GM12878 (cell line): ENCODE data around the gene ANO3. TPM values are rescaled to one million over a fixed set of nuclear protein-coding genes. Genes with fewer than 3 reads are reported as not detected.

Experiments used
- BACH1 ChIP-seq: fragments of 450-650 bp; IDR thresholded peaks from 2 replicates; pipeline ENCODE4 v1.6.1; 2017; ENCODE audit warnings: mild to moderate bottlenecking, borderline replicate concordance
- CREM ChIP-seq: IDR thresholded peaks from 2 replicates; pipeline ENCODE4 v1.6.1; 2014; ENCODE audit warnings: antibody characterized with exemption, low read depth
- MTA2 ChIP-seq: fragments of 450-650 bp; IDR thresholded peaks from 2 replicates; pipeline ENCODE4 v1.6.1; 2016; ENCODE audit warnings: low read depth, mild to moderate bottlenecking, moderate library complexity
- NFIC ChIP-seq: IDR thresholded peaks from 2 replicates; pipeline ENCODE4 v1.6.1; 2012; ENCODE audit warnings: low read depth, mild to moderate bottlenecking, inconsistent platforms, low read length, moderate library complexity
- PAX5 ChIP-seq: IDR thresholded peaks from 2 replicates; pipeline ENCODE4 v1.6.1; 2011; ENCODE audit warnings: low read depth, low read length, borderline replicate concordance
- SUPT20H ChIP-seq: IDR thresholded peaks from 2 replicates; pipeline ENCODE4 v1.6.1; 2011; ENCODE audit warnings: low read depth, mild to moderate bottlenecking, low read length, moderate library complexity, borderline replicate concordance; ENCODE audit not compliant: control insufficient read depth
- TARDBP ChIP-seq: IDR thresholded peaks from 2 replicates; pipeline ENCODE4 v1.6.1; 2016; ENCODE audit warnings: borderline replicate concordance
- ZNF217 ChIP-seq: fragments of 450-650 bp; IDR thresholded peaks from 2 replicates; pipeline ENCODE4 v1.6.1; 2017; ENCODE audit warnings: antibody characterized with exemption, mild to moderate bottlenecking
- ZNF24 ChIP-seq: fragments of 450-650 bp; IDR thresholded peaks from 2 replicates; pipeline ENCODE4 v1.6.1; 2017; ENCODE audit warnings: antibody characterized with exemption, mild to moderate bottlenecking
- polyA plus RNA-seq, 11 experiments: library from polyadenylated mRNA; depleted of rRNA in 4 of 11; unstranded in 6 of 11; stranded (reverse) in 5 of 11; fragments of >200 nt; fragmentation: Nextera tagmentation in 4 of 11; fragmentation: Illumina TruSeq in 1 of 11; extraction: Ambion mirVana in 4 of 11; extraction: Trizol in 1 of 11; gene quantifications; 1 replicate in 1 of 11; 2 replicates in 10 of 11; pipeline versions ENCODE4 v1.2.1 to v1.2.3, GENCODE V29; 2011 to 2016; ENCODE audit warnings: inconsistent platforms in 2 of 11, missing spikeins in 2 of 11, low read depth in 1 of 11
- total RNA-seq, 4 experiments: library from RNA; depleted of rRNA in 3 of 4; stranded (reverse); fragments of >200 nt in 3 of 4; fragmentation: Illumina TruSeq in 1 of 4; extraction: Trizol in 1 of 4; gene quantifications; 2 replicates each; pipeline versions ENCODE4 v1.2.1 to v1.2.3, GENCODE V29; 2013 to 2021
- TF ChIP-seq, protein P1 (sequence below): fragments of 450-650 bp; IDR thresholded peaks from 2 replicates; pipeline ENCODE4 v1.6.1; 2018; ENCODE audit warnings: mild to moderate bottlenecking, low read depth, moderate library complexity; ENCODE audit not compliant: partially characterized antibody
- TF ChIP-seq, protein P2 (sequence below): fragments of 450-650 bp; formaldehyde crosslinking; IDR thresholded peaks from 2 replicates; pipeline ENCODE4 v1.5.0; 2022; ENCODE audit warnings: mild to moderate bottlenecking, missing genetic modification characterization
- TF ChIP-seq, protein P3 (sequence below): fragments of 450-650 bp; IDR thresholded peaks from 2 replicates; pipeline ENCODE4 v1.6.1; 2017; ENCODE audit warnings: mild to moderate bottlenecking, moderate library complexity
- TF ChIP-seq, protein P4 (sequence below): IDR thresholded peaks from 2 replicates; pipeline ENCODE4 v1.6.1; 2011; ENCODE audit warnings: borderline replicate concordance, low read depth, mild to moderate bottlenecking, moderate library complexity, low read length; ENCODE audit not compliant: insufficient read depth, poor library complexity, severe bottlenecking
- TF ChIP-seq, protein P5 (sequence below): fragments of 450-650 bp; IDR thresholded peaks from 2 replicates; pipeline ENCODE4 v1.6.1; 2017; ENCODE audit warnings: antibody characterized with exemption, mild to moderate bottlenecking, moderate library complexity

ANO3 gene
- total and polyA plus RNA-seq, 10 of the 15 experiments (the other 5 are each of a cell fraction or from before 2014, with no cell fraction given) = 0.13 to 5.9 (median 0.44) TPM

DNA sequence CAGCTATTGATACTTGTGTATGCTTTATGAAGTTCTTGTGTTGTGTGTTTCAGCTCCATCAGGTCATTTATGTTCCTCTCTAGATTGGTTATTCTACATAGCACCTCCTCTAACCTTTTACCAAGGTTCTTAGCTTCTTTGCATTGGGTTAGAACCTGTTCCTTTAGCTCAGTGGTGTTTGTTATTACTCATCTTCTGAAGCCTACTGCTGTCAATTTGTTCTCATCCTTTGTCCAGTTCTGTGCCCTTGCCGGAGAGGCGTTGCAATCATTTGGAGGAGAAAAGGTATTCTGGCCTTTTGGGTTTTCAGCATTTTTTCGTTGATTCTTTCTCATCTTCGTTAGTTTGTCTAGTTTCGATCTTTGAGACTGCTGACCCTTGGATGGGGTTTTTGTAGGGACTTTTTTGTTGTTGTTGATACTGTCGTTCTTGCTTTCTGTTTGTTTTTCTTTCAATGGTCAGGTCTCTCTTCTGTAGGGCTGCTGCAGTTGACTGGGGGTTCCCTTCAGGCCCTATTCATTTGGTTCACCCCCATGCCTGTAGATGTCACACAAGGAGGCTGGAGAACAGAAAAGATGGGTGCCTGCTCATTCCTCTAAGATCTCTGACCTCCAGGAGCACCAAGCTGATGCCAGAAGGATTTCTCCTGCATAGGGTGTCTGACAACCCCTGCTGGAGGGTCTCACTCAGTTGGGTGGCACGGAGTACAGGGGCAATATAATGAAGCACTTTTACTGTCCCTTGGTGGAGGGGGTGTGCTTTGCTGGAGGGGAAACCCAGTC is 276.0 kb downstream of the ANO3 start (continued):
- TF ChIP-seq CREM = no peak
- TF ChIP-seq MTA2 = peak; percentile 72
- no peak for TF ChIP-seq BACH1
- TF ChIP-seq, protein P1, sequence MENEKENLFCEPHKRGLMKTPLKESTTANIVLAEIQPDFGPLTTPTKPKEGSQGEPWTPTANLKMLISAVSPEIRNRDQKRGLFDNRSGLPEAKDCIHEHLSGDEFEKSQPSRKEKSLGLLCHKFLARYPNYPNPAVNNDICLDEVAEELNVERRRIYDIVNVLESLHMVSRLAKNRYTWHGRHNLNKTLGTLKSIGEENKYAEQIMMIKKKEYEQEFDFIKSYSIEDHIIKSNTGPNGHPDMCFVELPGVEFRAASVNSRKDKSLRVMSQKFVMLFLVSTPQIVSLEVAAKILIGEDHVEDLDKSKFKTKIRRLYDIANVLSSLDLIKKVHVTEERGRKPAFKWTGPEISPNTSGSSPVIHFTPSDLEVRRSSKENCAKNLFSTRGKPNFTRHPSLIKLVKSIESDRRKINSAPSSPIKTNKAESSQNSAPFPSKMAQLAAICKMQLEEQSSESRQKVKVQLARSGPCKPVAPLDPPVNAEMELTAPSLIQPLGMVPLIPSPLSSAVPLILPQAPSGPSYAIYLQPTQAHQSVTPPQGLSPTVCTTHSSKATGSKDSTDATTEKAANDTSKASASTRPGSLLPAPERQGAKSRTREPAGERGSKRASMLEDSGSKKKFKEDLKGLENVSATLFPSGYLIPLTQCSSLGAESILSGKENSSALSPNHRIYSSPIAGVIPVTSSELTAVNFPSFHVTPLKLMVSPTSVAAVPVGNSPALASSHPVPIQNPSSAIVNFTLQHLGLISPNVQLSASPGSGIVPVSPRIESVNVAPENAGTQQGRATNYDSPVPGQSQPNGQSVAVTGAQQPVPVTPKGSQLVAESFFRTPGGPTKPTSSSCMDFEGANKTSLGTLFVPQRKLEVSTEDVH = no peak
- TF ChIP-seq, protein P2, sequence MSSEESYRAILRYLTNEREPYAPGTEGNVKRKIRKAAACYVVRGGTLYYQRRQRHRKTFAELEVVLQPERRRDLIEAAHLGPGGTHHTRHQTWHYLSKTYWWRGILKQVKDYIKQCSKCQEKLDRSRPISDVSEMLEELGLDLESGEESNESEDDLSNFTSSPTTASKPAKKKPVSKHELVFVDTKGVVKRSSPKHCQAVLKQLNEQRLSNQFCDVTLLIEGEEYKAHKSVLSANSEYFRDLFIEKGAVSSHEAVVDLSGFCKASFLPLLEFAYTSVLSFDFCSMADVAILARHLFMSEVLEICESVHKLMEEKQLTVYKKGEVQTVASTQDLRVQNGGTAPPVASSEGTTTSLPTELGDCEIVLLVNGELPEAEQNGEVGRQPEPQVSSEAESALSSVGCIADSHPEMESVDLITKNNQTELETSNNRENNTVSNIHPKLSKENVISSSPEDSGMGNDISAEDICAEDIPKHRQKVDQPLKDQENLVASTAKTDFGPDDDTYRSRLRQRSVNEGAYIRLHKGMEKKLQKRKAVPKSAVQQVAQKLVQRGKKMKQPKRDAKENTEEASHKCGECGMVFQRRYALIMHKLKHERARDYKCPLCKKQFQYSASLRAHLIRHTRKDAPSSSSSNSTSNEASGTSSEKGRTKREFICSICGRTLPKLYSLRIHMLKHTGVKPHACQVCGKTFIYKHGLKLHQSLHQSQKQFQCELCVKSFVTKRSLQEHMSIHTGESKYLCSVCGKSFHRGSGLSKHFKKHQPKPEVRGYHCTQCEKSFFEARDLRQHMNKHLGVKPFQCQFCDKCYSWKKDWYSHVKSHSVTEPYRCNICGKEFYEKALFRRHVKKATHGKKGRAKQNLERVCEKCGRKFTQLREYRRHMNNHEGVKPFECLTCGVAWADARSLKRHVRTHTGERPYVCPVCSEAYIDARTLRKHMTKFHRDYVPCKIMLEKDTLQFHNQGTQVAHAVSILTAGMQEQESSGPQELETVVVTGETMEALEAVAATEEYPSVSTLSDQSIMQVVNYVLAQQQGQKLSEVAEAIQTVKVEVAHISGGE (CRISPR knock-in tag) = no peak
- no peak for TF ChIP-seq NFIC
- TF ChIP-seq, protein P3, sequence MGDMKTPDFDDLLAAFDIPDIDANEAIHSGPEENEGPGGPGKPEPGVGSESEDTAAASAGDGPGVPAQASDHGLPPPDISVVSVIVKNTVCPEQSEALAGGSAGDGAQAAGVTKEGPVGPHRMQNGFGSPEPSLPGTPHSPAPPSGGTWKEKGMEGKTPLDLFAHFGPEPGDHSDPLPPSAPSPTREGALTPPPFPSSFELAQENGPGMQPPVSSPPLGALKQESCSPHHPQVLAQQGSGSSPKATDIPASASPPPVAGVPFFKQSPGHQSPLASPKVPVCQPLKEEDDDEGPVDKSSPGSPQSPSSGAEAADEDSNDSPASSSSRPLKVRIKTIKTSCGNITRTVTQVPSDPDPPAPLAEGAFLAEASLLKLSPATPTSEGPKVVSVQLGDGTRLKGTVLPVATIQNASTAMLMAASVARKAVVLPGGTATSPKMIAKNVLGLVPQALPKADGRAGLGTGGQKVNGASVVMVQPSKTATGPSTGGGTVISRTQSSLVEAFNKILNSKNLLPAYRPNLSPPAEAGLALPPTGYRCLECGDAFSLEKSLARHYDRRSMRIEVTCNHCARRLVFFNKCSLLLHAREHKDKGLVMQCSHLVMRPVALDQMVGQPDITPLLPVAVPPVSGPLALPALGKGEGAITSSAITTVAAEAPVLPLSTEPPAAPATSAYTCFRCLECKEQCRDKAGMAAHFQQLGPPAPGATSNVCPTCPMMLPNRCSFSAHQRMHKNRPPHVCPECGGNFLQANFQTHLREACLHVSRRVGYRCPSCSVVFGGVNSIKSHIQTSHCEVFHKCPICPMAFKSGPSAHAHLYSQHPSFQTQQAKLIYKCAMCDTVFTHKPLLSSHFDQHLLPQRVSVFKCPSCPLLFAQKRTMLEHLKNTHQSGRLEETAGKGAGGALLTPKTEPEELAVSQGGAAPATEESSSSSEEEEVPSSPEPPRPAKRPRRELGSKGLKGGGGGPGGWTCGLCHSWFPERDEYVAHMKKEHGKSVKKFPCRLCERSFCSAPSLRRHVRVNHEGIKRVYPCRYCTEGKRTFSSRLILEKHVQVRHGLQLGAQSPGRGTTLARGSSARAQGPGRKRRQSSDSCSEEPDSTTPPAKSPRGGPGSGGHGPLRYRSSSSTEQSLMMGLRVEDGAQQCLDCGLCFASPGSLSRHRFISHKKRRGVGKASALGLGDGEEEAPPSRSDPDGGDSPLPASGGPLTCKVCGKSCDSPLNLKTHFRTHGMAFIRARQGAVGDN = peak; percentile 29
- TF ChIP-seq TARDBP = no peak
- TF ChIP-seq PAX5 = no peak
- TF ChIP-seq, protein P4, sequence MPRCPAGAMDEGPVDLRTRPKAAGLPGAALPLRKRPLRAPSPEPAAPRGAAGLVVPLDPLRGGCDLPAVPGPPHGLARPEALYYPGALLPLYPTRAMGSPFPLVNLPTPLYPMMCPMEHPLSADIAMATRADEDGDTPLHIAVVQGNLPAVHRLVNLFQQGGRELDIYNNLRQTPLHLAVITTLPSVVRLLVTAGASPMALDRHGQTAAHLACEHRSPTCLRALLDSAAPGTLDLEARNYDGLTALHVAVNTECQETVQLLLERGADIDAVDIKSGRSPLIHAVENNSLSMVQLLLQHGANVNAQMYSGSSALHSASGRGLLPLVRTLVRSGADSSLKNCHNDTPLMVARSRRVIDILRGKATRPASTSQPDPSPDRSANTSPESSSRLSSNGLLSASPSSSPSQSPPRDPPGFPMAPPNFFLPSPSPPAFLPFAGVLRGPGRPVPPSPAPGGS = no peak
- no peak for TF ChIP-seq SUPT20H
- TF ChIP-seq ZNF217 = no peak
- no peak for TF ChIP-seq ZNF24
- TF ChIP-seq, protein P5, sequence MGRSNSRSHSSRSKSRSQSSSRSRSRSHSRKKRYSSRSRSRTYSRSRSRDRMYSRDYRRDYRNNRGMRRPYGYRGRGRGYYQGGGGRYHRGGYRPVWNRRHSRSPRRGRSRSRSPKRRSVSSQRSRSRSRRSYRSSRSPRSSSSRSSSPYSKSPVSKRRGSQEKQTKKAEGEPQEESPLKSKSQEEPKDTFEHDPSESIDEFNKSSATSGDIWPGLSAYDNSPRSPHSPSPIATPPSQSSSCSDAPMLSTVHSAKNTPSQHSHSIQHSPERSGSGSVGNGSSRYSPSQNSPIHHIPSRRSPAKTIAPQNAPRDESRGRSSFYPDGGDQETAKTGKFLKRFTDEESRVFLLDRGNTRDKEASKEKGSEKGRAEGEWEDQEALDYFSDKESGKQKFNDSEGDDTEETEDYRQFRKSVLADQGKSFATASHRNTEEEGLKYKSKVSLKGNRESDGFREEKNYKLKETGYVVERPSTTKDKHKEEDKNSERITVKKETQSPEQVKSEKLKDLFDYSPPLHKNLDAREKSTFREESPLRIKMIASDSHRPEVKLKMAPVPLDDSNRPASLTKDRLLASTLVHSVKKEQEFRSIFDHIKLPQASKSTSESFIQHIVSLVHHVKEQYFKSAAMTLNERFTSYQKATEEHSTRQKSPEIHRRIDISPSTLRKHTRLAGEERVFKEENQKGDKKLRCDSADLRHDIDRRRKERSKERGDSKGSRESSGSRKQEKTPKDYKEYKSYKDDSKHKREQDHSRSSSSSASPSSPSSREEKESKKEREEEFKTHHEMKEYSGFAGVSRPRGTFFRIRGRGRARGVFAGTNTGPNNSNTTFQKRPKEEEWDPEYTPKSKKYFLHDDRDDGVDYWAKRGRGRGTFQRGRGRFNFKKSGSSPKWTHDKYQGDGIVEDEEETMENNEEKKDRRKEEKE = no peak
